OCI-LY3 (cell line): Measurements from ENCODE around the gene ACAP2.

Experiments used
- H2AFZ ChIP-seq: fragments of 200-600, 300-600 bp; shearing (Covaris generic); 2 replicates; pipeline ENCODE4 v1.6.0; 2014; ENCODE audit warnings: antibody characterized with exemption, low read depth, low read length
- H3K27ac ChIP-seq: fragments of 200-600, 300-600 bp; sonication (generic); 2 replicates; pipeline ENCODE4 v1.5.1; 2014; ENCODE audit warnings: mild to moderate bottlenecking, low read length, moderate library complexity, mixed read lengths
- H3K27me3 ChIP-seq: fragments of 200-600, 300-600 bp; sonication (generic); 2 replicates; pipeline ENCODE4 v1.6.1; 2014; ENCODE audit warnings: low read depth, low read length, mixed read lengths
- H3K36me3 ChIP-seq: fragments of 200-600, 300-600 bp; sonication (generic); replicated peaks from 2 replicates; pipeline ENCODE3; 2014; ENCODE audit warnings: low read depth, low read length, mixed read lengths
- H3K4me1 ChIP-seq: fragments of 300-600, 200-600 bp; sonication (generic); 2 replicates; pipeline ENCODE4 v1.6.1; 2014; ENCODE audit warnings: low read length, mixed read lengths
- H3K4me2 ChIP-seq: fragments of 200-600, 300-600 bp; sonication (generic); 2 replicates; pipeline ENCODE4 v1.6.1; 2014; ENCODE audit warnings: low read length, mixed read lengths
- H3K4me3 ChIP-seq: fragments of 300-600, 200-600 bp; sonication (generic); 2 replicates; pipeline ENCODE4 v1.5.1; 2014; ENCODE audit warnings: antibody characterized with exemption, mild to moderate bottlenecking, low read length, moderate library complexity
- H3K79me2 ChIP-seq: fragments of 300-600, 200-600 bp; shearing (Covaris generic); 2 replicates; pipeline ENCODE4 v1.6.1; 2014; ENCODE audit warnings: mild to moderate bottlenecking, low read length, mixed read lengths
- H3K9ac ChIP-seq: fragments of 300-600, 200-600 bp; shearing (Covaris generic); 2 replicates; pipeline ENCODE4 v1.6.0; 2014; ENCODE audit warnings: mild to moderate bottlenecking, low read length, moderate library complexity
- H3K9me3 ChIP-seq: fragments of 200-600, 300-600 bp; shearing (Covaris generic); 2 replicates; pipeline ENCODE4 v1.6.1; 2014; ENCODE audit warnings: low read length, mixed read lengths; ENCODE audit not compliant: insufficient read depth
- H4K20me1 ChIP-seq: fragments of 200-600, 300-600 bp; sonication (generic); 2 replicates; pipeline ENCODE4 v1.6.1; 2016; ENCODE audit warnings: low read length, mixed read lengths; ENCODE audit not compliant: insufficient read depth
- CTCF ChIP-seq: fragments of 200-600, 300-600 bp; sonication (generic); IDR thresholded peaks from 2 replicates; pipeline ENCODE4 v1.5.1; 2014; ENCODE audit warnings: antibody characterized with exemption, low read length, low read depth
- EZH2phosphoT487 ChIP-seq: fragments of 200-600 bp; shearing (Covaris generic); IDR thresholded peaks from 2 replicates; pipeline ENCODE4 v1.6.1; 2018; ENCODE audit warnings: antibody characterized with exemption, mixed run types, low read depth

The ACAP2 gene

GRCh38 chr3:195261925-195262324 lies 180.9 kb downstream of the ACAP2 start:
- H3K9ac ChIP-seq, result no peak overlapping the region
- no peak overlapping the region for H3K27ac ChIP-seq
- H3K4me1 ChIP-seq, result peaks cover 17% of the 10 kb centered on the region
- no peak overlapping the region for H3K4me3 ChIP-seq
- peaks cover 41% of the 10 kb centered on the region for H3K79me2 ChIP-seq
- no peak overlapping the region for H2AFZ ChIP-seq
- H3K27me3 ChIP-seq, result no peaks in the 10 kb centered on the region
- no peaks in the 10 kb centered on the region for H3K9me3 ChIP-seq
- H3K4me2 ChIP-seq, result no peak overlapping the region
- H3K36me3 ChIP-seq, result peaks cover 3% of the 10 kb centered on the region
- H4K20me1 ChIP-seq, result no peaks in the 10 kb centered on the region
- TF ChIP-seq EZH2phosphoT487 (no peak), CTCF (no peak)

- peaks cover 17% of the 10 kb centered on the region for H3K4me1 ChIP-seq
- H4K20me1 ChIP-seq, result no peaks in the 10 kb centered on the region
- H3K27me3 ChIP-seq, result no peaks in the 10 kb centered on the region
- H3K36me3 ChIP-seq, result no peaks in the 10 kb centered on the region
- peak overlapping the region; percentile 73 for H3K4me3 ChIP-seq
- H3K9me3 ChIP-seq, result no peaks in the 10 kb centered on the region
- peak overlapping the region; percentile 39 for H3K9ac ChIP-seq
- peaks cover 36% of the 10 kb centered on the region for H3K79me2 ChIP-seq
- peak overlapping the region; percentile 85 for H3K4me2 ChIP-seq
- TF ChIP-seq EZH2phosphoT487 (no peak), CTCF (no peak)
- H3K27ac ChIP-seq, result no peak overlapping the region
- no peak overlapping the region for H2AFZ ChIP-seq
Observed at GRCh38 chr3:195260280-195260905, 182.4 kb downstream of the ACAP2 start.

GRCh38 chr3:195259475-195260279 lies 183.1 kb downstream of the ACAP2 start:
- no peaks in the 10 kb centered on the region for H4K20me1 ChIP-seq

More at GRCh38 chr3:195259475-195260279, 183.1 kb downstream of the ACAP2 start:
- peak overlapping the region; percentile 2; the same call in 1 of the 2 replicates for H2AFZ ChIP-seq
- peak overlapping the region; percentile 92 for H3K4me2 ChIP-seq
- peak overlapping the region; percentile 73 for H3K4me3 ChIP-seq
- no peaks in the 10 kb centered on the region for H3K36me3 ChIP-seq
- H3K9me3 ChIP-seq, result no peaks in the 10 kb centered on the region
- peak overlapping the region; percentile 74 for H3K9ac ChIP-seq
- peaks cover 17% of the 10 kb centered on the region for H3K4me1 ChIP-seq
- H3K79me2 ChIP-seq, result peaks cover 33% of the 10 kb centered on the region
- TF ChIP-seq CTCF (peak; percentile 18; the same call in 1 of the 2 replicates), EZH2phosphoT487 (no peak)
- H3K27me3 ChIP-seq, result no peaks in the 10 kb centered on the region
- H3K27ac ChIP-seq, result peak overlapping the region; percentile 49
